ENCODE data around the gene LIMK2.
"Not testable (repeated sequence)": the region's sequence is repeated elsewhere in the genome, so short reads cannot be mapped to it uniquely, and the experiment has no call there.

The LIMK2 gene

DNA sequence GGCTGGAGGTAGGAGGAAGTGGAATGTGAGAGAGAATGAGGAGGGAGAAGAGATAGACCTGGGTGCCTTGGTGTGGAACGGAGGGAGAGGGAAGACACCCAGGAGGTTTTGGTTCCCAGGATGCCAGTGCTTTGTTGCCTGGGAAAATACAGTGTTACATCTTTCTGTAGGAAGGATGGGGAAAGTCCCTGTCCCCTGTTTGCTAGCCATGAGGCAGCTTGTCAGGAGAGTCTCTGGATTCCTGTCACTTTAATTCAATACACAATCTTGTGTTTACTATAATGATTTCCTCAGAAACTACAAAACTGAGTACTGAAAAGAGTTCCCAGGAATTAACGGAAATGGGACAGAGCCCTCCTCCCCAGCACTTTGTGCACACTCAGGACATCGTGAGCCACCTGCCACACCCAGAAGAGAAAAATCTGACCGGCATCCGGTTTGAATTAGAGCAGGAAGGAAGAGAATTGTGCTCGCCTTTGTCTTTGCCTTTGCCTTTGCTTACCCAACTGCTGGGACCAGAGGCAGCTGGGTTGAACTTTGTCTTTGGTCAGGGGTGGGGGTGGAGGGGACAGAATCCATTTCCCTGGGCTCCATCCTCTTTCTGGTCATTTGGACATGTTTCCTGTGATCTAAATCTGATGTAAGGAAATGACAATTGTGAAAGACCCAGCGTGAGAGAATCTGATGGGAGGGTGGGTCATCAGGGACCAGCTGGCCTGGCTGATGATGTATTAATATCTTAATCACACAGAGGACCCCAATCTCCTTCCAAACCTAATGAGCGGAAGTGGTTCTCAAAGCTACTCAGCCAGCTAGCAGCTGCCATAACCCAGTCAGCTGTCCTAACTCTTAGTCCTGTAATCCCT, 1.3 kb upstream of the LIMK2 start:
- no peak for DNase-seq

- no peak for DNase-seq
Observed at GRCh38 chr22:31211482-31211861, 626 bp upstream of the LIMK2 start.

DNA sequence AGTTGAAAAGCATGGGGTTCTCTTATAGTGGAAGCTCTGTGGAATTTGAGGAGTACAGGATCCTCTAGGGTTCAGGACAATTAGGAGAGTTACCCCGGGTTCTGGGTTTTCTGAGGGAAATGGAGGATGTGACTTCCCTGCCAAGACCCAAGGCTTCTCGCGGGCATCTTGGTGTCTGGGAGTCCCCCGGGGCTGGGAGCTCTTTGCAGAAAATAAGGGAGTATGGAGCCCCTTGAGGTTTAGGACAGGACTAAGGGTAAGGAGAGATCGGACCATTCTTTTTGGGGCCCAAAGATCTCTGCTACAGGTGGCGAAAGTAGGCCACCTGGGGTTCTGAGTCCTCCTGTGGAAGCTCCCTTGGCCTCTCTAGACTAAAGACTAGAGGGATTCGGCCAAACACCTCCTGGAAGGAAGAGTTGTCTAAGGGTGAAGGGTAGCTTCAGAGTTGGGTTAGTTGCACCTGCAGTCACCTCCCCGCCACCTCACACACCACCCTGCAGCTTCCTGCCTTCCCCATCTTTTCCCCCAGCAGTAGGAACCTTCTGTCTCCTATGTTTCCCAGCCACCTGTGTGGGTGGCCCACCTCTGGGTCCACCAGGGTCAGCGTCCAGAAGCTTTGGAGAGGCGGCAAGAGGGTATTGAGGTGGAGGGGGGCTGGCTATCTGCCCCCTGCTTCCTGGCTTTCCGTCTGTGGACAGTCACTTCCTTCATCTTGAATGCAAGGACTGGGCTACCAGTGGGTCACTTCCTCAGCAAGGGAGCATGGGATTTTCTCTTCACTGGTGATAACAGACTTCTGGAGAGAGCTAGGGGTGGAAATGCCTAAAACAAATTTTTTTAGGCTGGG, 908 bp downstream of the LIMK2 start:
- DNase-seq, result no peak

GRCh38 chr22:31215018-31215535, 3.0 kb downstream of the LIMK2 start:
- no peak for DNase-seq

DNA sequence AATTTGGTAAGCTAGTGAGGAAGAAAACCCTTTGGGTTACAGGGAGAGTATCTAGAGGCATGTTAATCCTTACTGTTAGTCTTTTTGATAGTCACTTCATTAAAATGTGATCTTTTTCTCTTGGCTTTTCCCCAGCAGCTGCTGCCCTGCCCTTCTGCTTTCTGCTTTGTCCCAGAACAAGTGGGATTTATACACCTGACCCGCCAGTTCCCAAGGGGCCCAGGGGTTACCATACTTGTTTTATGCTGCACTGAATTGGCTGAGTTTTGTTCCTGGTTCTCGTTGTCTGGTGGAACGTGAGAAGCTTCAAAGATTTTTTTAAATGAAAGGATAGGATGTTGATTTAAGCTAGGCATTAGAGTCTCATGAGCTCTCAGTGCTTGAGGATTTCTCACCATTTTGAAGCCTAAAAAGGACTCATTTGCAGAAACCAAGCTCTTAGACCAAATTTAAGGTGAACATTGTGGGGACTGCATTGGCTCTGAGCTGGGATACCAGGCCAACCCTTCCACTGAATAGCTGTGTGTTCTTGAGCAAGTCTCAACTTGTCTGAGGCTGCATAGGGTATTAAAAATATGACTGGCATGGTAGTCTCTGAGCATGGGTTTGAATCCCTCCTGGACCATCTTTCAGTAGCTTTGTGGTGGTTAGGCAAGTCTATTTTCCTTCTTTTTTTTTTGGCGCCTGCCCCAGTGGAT, 6.6 kb downstream of the LIMK2 start:
- no peak for DNase-seq

GRCh38 chr22:31221084-31221483, 9.0 kb downstream of the LIMK2 start:
- DNase-seq, result no peak

- no peak for DNase-seq
Observed at GRCh38 chr22:31222736-31223135, 10.6 kb downstream of the LIMK2 start.

GRCh38 chr22:31223786-31224191, 11.7 kb downstream of the LIMK2 start:
- DNase-seq, result peak in 12 of 58 donors; percentile 4 to 60 (median 32)

DNA sequence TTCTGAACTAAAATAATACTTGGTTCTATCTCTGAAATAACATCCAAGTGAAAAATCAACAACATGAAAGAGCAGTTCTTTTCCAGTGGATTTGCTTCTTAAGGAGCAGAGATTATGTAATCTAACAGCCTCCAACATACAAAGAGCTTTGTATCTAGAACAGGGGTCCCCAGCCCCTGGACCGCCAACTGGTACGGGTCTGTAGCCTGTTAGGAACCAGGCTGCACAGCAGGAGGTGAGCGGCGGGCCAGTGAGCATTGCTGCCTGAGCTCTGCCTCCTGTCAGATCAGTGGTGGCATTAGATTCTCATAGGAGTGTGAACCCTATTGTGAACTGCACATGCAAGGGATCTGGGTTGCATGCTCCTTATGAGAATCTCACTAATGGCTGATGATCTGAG, 12.6 kb downstream of the LIMK2 start:
- DNase-seq, result not testable (repeated sequence)

GRCh38 chr22:31227186-31227585, 15.1 kb downstream of the LIMK2 start:
- no peak for DNase-seq

- DNase-seq, result peak in 7 of 58 donors; percentile 2 to 20 (median 7)
Observed at GRCh38 chr22:31229402-31230079, 17.4 kb downstream of the LIMK2 start.

GRCh38 chr22:31230155-31230870, 18.2 kb downstream of the LIMK2 start:
- DNase-seq, result peak in 1 of 58 donors; percentile 24

GRCh38 chr22:31230871-31231621, 18.9 kb downstream of the LIMK2 start:
- peak in 32 of 58 donors; percentile 2 to 54 (median 21) for DNase-seq

DNA sequence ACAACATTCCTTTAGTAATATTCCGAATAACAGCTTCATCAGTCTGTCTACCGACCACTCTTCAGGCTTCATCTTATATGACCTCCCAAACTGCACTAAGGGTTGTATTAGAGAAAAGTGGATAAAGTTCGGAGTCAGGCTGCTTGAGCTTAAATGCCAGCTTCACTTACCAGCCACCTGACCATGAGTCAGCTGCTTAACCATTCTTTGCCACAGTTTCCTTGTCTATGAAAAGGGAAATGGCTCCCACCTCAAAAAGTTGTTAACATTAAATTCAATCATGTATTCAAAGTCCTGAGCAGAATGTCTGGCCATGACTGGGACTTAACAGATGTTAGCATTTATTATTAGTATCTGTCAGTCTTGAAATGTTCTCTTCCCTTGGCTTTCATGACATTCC, 20.9 kb downstream of the LIMK2 start:
- DNase-seq, result no peak

- DNase-seq, result no peak
Observed at GRCh38 chr22:31235081-31235480, 23.0 kb downstream of the LIMK2 start.

DNA sequence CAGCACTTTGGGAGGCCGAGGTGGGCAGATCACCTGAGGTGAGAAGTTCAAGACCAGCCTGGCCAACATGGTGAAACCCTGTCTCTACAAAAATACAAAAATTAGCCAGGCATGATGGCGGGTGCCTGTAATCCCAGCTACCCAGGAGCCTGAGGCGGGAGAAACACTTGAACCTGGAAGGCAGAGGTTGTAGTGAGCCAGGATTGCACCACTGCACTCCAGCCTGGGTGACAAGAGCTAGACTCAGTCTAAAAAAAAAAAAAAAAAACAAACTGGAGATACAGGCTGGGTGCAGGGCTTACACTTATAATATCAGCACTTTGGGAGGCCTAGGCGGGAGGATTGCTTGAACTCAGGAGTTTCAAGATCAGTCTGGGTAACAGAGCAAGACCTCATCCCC, 23.9 kb downstream of the LIMK2 start:
- not testable (repeated sequence) for DNase-seq

- no peak for DNase-seq
Observed at GRCh38 chr22:31238057-31238456, 26.0 kb downstream of the LIMK2 start.

GRCh38 chr22:31239771-31240370, 27.8 kb downstream of the LIMK2 start:
- DNase-seq, result no peak

GRCh38 chr22:31241200-31241599, 29.1 kb downstream of the LIMK2 start:
- DNase-seq, result no peak
